Esophagus squamous epithelium (tissue), 4 donors: ENCODE data around the gene IQCK.

Source experiments
- CTCF ChIP-seq, 6 experiments: fragments of 450-650 bp in 4 of 6; fragments of 200-600 bp in 2 of 6; sonication (generic) in 2 of 6; IDR thresholded peaks; one replicate each; pipeline ENCODE4 v1.5.1; 2016 to 2019; ENCODE audit warnings: antibody characterized with exemption in 6 of 6, mild to moderate bottlenecking in 4 of 6, moderate library complexity in 4 of 6
- POLR2A ChIP-seq, 4 donors: fragments of 450-650 bp; IDR thresholded peaks; one replicate each; pipeline ENCODE4 v1.6.1; 2017; ENCODE audit warnings: antibody characterized with exemption in 4 of 4, mild to moderate bottlenecking in 4 of 4, moderate library complexity in 3 of 4

- TF ChIP-seq CTCF (IDR thresholded peaks at IDR 0.05) (no peak), POLR2A (IDR thresholded peaks at IDR 0.05) (no peak)
Measured at GRCh38 chr16:19898166-19898565, 180.1 kb downstream of the IQCK start.
